Astrocyte of the hippocampus (primary cell): ENCODE results near the gene MYH14.
A peak's percentile ranks its signal among the peaks of the same experiment; 100 is the strongest.
"Not testable (repeated sequence)": the region's sequence is repeated elsewhere in the genome, so short reads cannot be mapped to it uniquely, and the experiment has no call there.

Source experiments
- DNase-seq: peaks from one replicate; pipeline ENCODE4 v3.0.0; 2011; ENCODE audit warnings: low read depth, low spot score

MYH14 gene

GRCh38 chr19:50224986-50225747 lies 21.7 kb downstream of the MYH14 start:
- no peak for DNase-seq

- no peak for DNase-seq
Observed at GRCh38 chr19:50226536-50226935, 23.1 kb downstream of the MYH14 start.

- not testable (repeated sequence) for DNase-seq
Observed at GRCh38 chr19:50228153-50228552, 24.7 kb downstream of the MYH14 start.

- DNase-seq, result no peak
Observed at GRCh38 chr19:50230379-50231351, 27.2 kb downstream of the MYH14 start.

- not testable (repeated sequence) for DNase-seq
Observed at GRCh38 chr19:50231417-50231816, 28.0 kb downstream of the MYH14 start.

GRCh38 chr19:50231821-50232220 lies 28.4 kb downstream of the MYH14 start:
- DNase-seq, result no peak

GRCh38 chr19:50232600-50232999 lies 29.2 kb downstream of the MYH14 start:
- no peak for DNase-seq

GRCh38 chr19:50233308-50233910 lies 30.0 kb downstream of the MYH14 start:
- peak; percentile 11 for DNase-seq

GRCh38 chr19:50237493-50237892 lies 34.1 kb downstream of the MYH14 start:
- not testable (repeated sequence) for DNase-seq

- no peak for DNase-seq
Observed at GRCh38 chr19:50238043-50238442, 34.6 kb downstream of the MYH14 start.

GRCh38 chr19:50239921-50240590 lies 36.6 kb downstream of the MYH14 start:
- DNase-seq, result no peak

- DNase-seq, result no peak
Observed at GRCh38 chr19:50242581-50242980, 39.2 kb downstream of the MYH14 start.

- no peak for DNase-seq
Observed at GRCh38 chr19:50244695-50245094, 41.3 kb downstream of the MYH14 start.

- no peak for DNase-seq
Observed at GRCh38 chr19:50248413-50248812, 45.0 kb downstream of the MYH14 start.

GRCh38 chr19:50248826-50249225 lies 45.4 kb downstream of the MYH14 start:
- no peak for DNase-seq

GRCh38 chr19:50249636-50250035 lies 46.2 kb downstream of the MYH14 start:
- no peak for DNase-seq

GRCh38 chr19:50250450-50251136 lies 47.2 kb downstream of the MYH14 start:
- DNase-seq, result no peak

- peak; percentile 36 for DNase-seq
Observed at GRCh38 chr19:50252111-50252886, 48.9 kb downstream of the MYH14 start.

GRCh38 chr19:50252887-50253268 lies 49.5 kb downstream of the MYH14 start:
- DNase-seq, result no peak

- no peak for DNase-seq
Observed at GRCh38 chr19:50255115-50255514, 51.7 kb downstream of the MYH14 start.
